GM18505 (cell line): ENCODE measurements around the gene COPS2.
"Not testable (repeated sequence)": the region's sequence is repeated elsewhere in the genome, so short reads cannot be mapped to it uniquely, and the experiment has no call there.

Experiments used
- ATAC-seq: cut with Tn5 transposase; IDR thresholded peaks from one replicate; pipeline ENCODE4 v1.9.1; 2021; ENCODE audit not compliant: unreplicated experiment
- POLR2A ChIP-seq: IDR thresholded peaks from 4 replicates; pipeline ENCODE4 v1.6.1; 2011; ENCODE audit warnings: borderline replicate concordance; ENCODE audit not compliant: insufficient read depth, insufficient read length; ENCODE audit errors: extremely low read depth

COPS2 gene

GRCh38 chr15:49155110-49155833 is at the start of gene COPS2:
Gene COPS2 (minus strand): TSS chr15:49155599. CDS start chr15:49155578, 21 bp downstream.
- TF ChIP-seq POLR2A = peak; percentile 81
- peak; percentile 94 for ATAC-seq

- no peak for TF ChIP-seq POLR2A
- ATAC-seq = no peak
Measured at GRCh38 chr15:49200347-49200746, 44.9 kb upstream of the COPS2 start.

GRCh38 chr15:49199666-49200065 is 44.3 kb upstream of the COPS2 start:
- no peak for ATAC-seq
- TF ChIP-seq POLR2A = no peak

GRCh38 chr15:49196856-49197255 is 41.5 kb upstream of the COPS2 start:
- no peak for TF ChIP-seq POLR2A
- ATAC-seq = no peak

- ATAC-seq = no peak
- no peak for TF ChIP-seq POLR2A
Measured at GRCh38 chr15:49191892-49192291, 36.5 kb upstream of the COPS2 start.

- no peak for TF ChIP-seq POLR2A
Measured at GRCh38 chr15:49190586-49190985, 35.2 kb upstream of the COPS2 start.

GRCh38 chr15:49189631-49190030 is 34.2 kb upstream of the COPS2 start:
- TF ChIP-seq POLR2A = no peak
- ATAC-seq = no peak

More at GRCh38 chr15:49190586-49190985, 35.2 kb upstream of the COPS2 start:
- no peak for ATAC-seq

- TF ChIP-seq POLR2A = no peak
- ATAC-seq = no peak
Measured at GRCh38 chr15:49188933-49189332, 33.5 kb upstream of the COPS2 start.

GRCh38 chr15:49187549-49188245 is 32.3 kb upstream of the COPS2 start:
- no peak for ATAC-seq
- TF ChIP-seq POLR2A = no peak

- TF ChIP-seq POLR2A = no peak
- ATAC-seq = no peak
Measured at GRCh38 chr15:49185473-49185872, 30.1 kb upstream of the COPS2 start.

GRCh38 chr15:49183741-49184140 is 28.3 kb upstream of the COPS2 start:
- not testable (repeated sequence) for ATAC-seq

GRCh38 chr15:49182128-49182527 is 26.7 kb upstream of the COPS2 start:
- no peak for ATAC-seq

GRCh38 chr15:49179433-49180190 is 24.2 kb upstream of the COPS2 start:
- no peak for TF ChIP-seq POLR2A
- ATAC-seq = no peak

More at GRCh38 chr15:49182128-49182527, 26.7 kb upstream of the COPS2 start:
- no peak for TF ChIP-seq POLR2A
